DOHH2 (cell line): ENCODE measurements around the gene CFAP74.

Experiments
- EZH2phosphoT487 ChIP-seq: fragments of 200-600 bp; sonication (generic); IDR thresholded peaks from 2 replicates; pipeline ENCODE4 v1.6.1; 2017; ENCODE audit warnings: borderline replicate concordance, mild to moderate bottlenecking, antibody characterized with exemption, low read length, moderate library complexity, mixed read lengths
- TF ChIP-seq, protein P1 (sequence below): fragments of 200-600 bp; sonication (generic); IDR thresholded peaks from one replicate; pipeline ENCODE4 v1.5.1; 2014; ENCODE audit warnings: antibody characterized with exemption, mild to moderate bottlenecking, low read depth, low read length; ENCODE audit not compliant: poor library complexity, severe bottlenecking

DNA sequence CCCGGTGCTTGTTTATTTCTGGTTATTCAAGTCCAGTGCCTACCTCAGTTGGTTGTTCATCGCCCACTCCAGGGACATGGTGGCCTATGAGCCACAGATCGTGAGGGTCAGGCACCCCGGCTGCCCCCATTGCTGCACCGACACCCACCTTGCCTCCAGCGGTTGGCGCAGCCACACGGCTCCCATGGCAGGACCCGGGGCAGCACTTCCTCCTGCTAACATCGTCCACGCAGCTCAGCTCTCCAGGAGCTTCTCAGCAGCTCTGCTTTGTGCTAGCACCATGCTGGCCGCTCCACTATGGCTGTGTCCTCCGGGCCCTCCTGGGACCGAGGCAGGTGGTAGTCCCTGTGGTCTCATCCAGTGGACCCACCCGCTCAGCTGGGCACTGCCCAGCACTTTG, 32.7 kb upstream of the CFAP74 start:
- TF ChIP-seq, protein P1, sequence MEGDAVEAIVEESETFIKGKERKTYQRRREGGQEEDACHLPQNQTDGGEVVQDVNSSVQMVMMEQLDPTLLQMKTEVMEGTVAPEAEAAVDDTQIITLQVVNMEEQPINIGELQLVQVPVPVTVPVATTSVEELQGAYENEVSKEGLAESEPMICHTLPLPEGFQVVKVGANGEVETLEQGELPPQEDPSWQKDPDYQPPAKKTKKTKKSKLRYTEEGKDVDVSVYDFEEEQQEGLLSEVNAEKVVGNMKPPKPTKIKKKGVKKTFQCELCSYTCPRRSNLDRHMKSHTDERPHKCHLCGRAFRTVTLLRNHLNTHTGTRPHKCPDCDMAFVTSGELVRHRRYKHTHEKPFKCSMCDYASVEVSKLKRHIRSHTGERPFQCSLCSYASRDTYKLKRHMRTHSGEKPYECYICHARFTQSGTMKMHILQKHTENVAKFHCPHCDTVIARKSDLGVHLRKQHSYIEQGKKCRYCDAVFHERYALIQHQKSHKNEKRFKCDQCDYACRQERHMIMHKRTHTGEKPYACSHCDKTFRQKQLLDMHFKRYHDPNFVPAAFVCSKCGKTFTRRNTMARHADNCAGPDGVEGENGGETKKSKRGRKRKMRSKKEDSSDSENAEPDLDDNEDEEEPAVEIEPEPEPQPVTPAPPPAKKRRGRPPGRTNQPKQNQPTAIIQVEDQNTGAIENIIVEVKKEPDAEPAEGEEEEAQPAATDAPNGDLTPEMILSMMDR: no peak
- TF ChIP-seq EZH2phosphoT487: no peak
